Measurements from ENCODE around the gene PCNX2. TPM values are rescaled to one million over a fixed set of nuclear protein-coding genes. Genes with fewer than 3 reads are reported as not detected.

PCNX2 gene
- total RNA-seq, 1 experiment from 2014 or later = 11.0 TPM

DNA sequence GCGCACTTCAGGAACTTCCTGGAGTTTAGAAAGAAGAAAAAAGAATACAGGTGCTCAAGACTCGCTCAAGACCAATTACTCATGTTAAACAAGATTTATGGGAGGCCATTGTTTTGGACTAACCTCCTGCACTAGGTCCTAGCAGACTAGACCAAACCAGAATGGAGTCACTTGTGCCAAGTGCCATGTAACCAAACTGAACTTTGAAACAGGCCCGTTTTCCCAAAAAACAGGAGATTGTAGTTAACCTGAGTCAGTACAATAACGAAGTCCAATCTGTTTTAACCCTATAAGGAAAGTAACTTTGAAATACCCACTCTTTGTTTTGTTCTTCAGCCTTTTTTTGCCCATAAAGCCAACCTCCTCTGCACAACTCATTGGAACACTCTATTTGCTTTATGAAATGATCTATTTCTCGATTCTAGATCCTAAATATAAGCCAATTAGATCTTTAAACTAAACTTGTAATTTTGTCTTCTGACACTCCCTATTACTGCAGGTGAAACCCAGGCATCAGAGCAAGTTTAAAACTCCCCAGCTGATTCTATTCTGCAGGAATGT is 345.8 kb downstream of the PCNX2 start:
- H3K4me1 ChIP-seq (replicated peaks) = peaks cover 26% of the 10 kb centered on the region
- H3K27me3 ChIP-seq (replicated peaks) = no peaks in the 10 kb centered on the region
- H3K9me3 ChIP-seq (replicated peaks) = no peaks in the 10 kb centered on the region
- no peaks in the 10 kb centered on the region for H3K36me3 ChIP-seq
- H3K27ac ChIP-seq = peak overlapping the region; percentile 78
- H3K4me3 ChIP-seq = peak overlapping the region; percentile 56
- DNase-seq (ENCODE audit: low read depth in 1 of 2, low spot score in 2 of 2) = no peak

DNA sequence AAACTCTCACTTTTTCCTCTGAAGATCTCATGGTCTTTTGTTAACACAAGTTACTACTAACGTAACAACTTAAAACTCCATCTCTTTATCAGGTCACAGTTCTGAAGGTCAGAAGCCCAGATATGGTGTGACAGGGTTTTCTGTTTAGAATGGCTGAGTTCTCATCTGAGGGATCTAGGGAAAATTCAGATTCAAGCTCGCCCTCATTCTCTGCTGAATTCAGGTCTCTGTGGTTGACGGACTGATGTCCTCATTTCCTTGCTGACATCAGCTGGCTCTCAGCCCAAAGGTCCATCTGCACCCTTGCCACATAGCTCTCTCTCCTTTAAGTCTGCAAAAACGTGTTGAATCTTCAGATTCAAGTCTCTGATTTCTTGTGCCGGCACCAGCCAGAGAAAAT is 351.2 kb downstream of the PCNX2 start:
- no peaks in the 10 kb centered on the region for H3K36me3 ChIP-seq
- no peak for DNase-seq (ENCODE audit: low read depth in 1 of 2, low spot score in 2 of 2)
- no peaks in the 10 kb centered on the region for H3K27me3 ChIP-seq (replicated peaks)
- H3K27ac ChIP-seq = no peak overlapping the region
- H3K4me1 ChIP-seq (replicated peaks) = peaks cover 9% of the 10 kb centered on the region
- no peaks in the 10 kb centered on the region; the same call in 1 of the 2 replicates for H3K9me3 ChIP-seq (replicated peaks)
- no peak overlapping the region for H3K4me3 ChIP-seq

DNA sequence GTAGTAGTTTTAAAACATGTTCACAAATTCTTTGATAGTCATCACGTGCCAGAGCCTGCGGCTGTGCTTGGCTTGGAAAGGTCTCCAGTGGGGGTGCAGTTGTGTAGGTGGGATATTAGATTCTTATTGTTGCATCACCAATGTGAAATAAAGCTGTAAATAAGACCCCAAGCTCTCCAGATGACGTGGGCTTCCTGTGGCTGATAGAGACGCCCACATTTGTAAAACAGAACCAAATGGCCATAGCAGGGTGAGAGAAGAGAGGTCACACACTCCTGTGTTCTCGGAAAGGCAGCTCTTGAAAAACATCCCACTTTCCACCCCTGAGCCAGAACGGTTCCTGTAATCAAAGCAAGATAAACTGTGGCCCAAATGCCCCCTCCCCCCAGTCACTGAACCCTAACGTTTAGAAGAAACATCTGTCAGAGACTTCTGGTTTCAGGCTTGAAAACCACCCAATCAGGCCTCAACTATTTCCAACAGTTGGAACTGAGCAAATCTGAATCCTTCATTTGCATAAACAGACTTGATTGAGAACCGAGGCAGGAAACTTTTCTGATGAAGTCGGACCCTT is 351.8 kb downstream of the PCNX2 start:
- Histone ChIP-seq H3K27me3 (replicated peaks) (no peaks in the 10 kb centered on the region), H3K9me3 (replicated peaks) (no peaks in the 10 kb centered on the region; the same call in 1 of the 2 replicates), H3K4me1 (replicated peaks) (peaks cover 9% of the 10 kb centered on the region), H3K4me3 (no peak overlapping the region), H3K27ac (no peak overlapping the region), H3K36me3 (no peaks in the 10 kb centered on the region)
- no peak for DNase-seq (ENCODE audit: low read depth in 1 of 2, low spot score in 2 of 2)

DNA sequence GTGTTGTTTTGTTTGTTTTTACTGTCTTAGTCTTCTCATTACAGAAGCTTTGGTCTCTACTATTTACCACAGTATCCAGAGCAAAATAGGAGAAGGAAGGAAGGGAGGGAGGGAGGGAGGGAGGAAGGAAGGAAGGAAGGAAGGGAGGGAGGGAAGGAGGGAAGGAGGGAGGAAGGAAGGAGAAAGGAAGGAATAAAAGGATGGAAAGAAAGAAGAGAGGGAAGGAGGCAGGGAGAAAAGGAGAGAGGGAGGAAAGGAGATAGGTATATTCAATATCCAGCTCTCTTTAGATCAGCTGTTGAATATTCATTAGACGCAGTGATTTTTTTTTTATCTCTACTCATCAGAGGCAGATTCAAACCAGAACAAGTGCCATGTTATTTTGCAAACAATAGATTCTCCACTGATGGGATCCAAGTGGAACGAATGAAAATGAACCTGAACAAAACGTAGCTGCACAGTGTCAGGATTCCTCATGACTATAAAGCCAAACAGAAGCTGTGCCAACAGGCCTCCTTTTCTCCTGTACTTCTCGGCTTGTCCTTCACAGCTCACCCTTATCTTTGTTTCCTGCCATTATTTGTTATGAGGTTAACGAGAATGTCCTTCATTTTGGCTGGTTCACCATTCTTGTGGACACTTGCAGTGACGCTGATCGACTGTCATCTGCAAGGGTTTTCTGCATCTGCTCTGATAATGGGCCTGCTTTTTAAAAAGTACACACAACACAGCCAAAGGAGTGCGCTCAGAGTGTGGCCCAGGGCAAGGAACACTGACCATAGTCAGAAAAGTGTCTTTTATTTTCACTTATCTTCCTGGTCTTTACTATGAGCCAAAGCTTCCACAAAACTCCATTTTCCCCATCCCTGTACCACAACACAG is 352.9 kb downstream of the PCNX2 start:
- no peak for DNase-seq (ENCODE audit: low read depth in 1 of 2, low spot score in 2 of 2)
- Histone ChIP-seq H3K9me3 (replicated peaks) (no peaks in the 10 kb centered on the region; the same call in 1 of the 2 replicates), H3K36me3 (no peaks in the 10 kb centered on the region), H3K4me1 (replicated peaks) (peaks cover 9% of the 10 kb centered on the region), H3K4me3 (no peak overlapping the region), H3K27me3 (replicated peaks) (no peaks in the 10 kb centered on the region), H3K27ac (no peak overlapping the region)

DNA sequence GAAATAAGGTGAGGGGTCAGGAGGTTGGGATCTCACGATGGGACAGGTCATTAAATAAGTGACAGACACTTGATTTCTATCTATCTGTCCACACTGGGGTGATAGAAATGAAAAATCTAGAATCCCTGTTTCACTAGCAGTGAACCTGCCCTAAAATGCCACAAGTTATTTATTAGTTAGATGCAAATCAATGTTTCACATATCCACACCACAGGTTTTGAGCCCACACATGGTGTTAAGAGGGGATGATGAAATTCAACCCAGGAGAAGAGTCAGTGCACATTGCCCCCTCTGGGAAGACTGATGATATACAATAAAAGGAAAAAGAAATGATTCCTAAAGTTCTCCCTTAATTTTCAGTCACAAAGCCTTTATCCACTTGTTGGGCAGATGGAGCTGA is 355.3 kb downstream of the PCNX2 start:
- no peak for DNase-seq (ENCODE audit: low read depth in 1 of 2, low spot score in 2 of 2)
- no peaks in the 10 kb centered on the region for H3K27me3 ChIP-seq (replicated peaks)
- H3K36me3 ChIP-seq = no peaks in the 10 kb centered on the region
- H3K4me3 ChIP-seq = no peak overlapping the region
- H3K4me1 ChIP-seq (replicated peaks) = peaks cover 9% of the 10 kb centered on the region
- H3K27ac ChIP-seq = no peak overlapping the region
- peaks cover 2% of the 10 kb centered on the region for H3K9me3 ChIP-seq (replicated peaks)

DNA sequence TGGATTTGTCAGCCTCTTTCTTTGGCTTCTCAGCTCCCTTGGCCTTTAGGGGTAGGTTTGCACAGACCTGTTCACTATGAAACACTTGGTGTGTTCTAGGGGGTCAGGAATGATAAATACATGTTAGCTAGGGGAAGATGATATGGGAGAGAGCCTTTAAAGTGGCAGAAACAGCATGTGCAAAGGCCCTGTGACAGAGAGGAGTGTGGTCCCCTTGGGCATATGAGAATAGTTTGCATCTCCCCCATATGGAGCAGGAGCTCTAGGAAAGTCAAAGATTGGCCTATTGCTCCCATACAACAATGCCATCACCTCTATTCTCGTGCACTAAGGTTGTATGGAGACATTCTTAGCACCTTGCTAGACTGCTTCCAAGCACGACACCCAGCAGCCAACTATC is 355.8 kb downstream of the PCNX2 start:
- Histone ChIP-seq H3K36me3 (no peaks in the 10 kb centered on the region), H3K9me3 (replicated peaks) (peaks cover 2% of the 10 kb centered on the region), H3K27me3 (replicated peaks) (no peaks in the 10 kb centered on the region), H3K4me1 (replicated peaks) (peaks cover 9% of the 10 kb centered on the region), H3K4me3 (no peak overlapping the region), H3K27ac (no peak overlapping the region)
- DNase-seq (ENCODE audit: low read depth in 1 of 2, low spot score in 2 of 2) = no peak

DNA sequence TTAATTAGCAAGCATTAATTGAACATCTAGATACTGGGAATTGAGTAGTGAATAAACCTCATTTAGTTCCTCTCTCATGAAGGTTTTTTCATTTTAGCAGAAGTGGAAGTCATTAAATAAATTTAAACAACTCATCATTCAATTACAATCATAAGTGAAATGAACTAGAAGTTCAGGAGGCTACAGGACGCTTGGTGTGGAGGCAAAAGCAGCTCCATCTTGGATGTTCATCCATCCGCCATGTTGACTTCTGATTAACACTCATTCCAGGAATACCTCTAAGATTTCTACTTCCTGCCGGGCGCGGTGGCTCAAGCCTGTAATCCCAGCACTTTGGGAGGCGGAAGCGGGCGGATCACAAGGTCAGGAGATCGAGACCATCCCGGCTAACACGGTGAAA is 356.6 kb downstream of the PCNX2 start:
- DNase-seq (ENCODE audit: low read depth in 1 of 2, low spot score in 2 of 2) = no peak
- peaks cover 2% of the 10 kb centered on the region for H3K9me3 ChIP-seq (replicated peaks)
- no peaks in the 10 kb centered on the region for H3K36me3 ChIP-seq

DNA sequence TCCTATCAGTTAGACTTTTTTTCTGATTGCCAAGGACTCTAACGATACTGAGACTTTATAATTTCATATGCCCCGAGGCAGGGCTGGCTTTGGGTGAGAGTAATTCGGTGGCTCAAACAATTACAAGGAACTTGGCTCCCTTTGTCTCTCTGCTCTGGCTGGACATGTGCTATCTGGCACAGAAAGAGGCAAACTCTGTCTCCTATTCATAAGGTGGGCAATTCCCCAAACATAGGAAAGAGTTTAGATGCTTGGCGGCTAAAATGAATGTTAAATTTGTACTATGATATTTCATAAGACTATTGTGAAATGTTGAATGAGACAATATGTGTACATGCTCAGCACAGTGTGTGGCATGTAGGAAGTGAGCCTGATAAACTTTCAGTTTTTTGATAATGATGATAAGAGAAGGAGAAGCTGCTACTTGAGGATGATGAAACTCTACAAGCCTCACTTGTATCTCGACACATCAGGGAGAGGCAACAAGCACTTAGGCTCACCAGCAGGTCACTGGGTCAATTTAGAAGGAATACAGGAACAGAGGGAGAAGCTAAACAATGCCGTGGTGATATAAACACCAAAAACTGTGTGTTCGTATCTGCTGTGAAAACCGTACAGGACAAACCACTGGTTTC is 357.7 kb downstream of the PCNX2 start:
- Histone ChIP-seq H3K9me3 (replicated peaks) (peaks cover 2% of the 10 kb centered on the region), H3K36me3 (no peaks in the 10 kb centered on the region), H3K4me1 (replicated peaks) (no peaks in the 10 kb centered on the region), H3K27me3 (replicated peaks) (no peaks in the 10 kb centered on the region), H3K4me3 (no peak overlapping the region), H3K27ac (no peak overlapping the region)
- no peak for DNase-seq (ENCODE audit: low read depth in 1 of 2, low spot score in 2 of 2)

More for the DNA sequence above, 356.6 kb downstream of the PCNX2 start:
- no peak overlapping the region for H3K27ac ChIP-seq
- no peaks in the 10 kb centered on the region for H3K27me3 ChIP-seq (replicated peaks)
- H3K4me3 ChIP-seq = no peak overlapping the region
- peaks cover 8% of the 10 kb centered on the region for H3K4me1 ChIP-seq (replicated peaks)

DNA sequence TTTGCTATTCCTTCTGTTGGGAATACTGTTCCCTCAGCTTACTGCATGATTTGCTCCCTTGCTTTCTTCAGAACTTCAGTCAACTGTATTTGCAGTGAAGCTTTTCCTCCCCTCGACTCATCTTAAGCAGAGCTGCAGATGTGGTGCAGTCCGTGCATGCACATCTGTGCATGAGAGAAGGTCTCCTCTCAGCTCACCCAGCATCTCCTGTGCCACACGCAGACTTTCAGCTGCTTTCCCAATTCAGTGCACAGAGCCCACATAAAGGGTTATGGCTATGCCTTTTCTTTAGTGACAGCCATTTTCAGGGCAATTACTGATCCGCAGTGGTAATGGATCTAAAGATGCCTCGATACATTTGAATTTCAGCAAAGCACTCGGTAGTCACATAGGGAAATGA is 358.6 kb downstream of the PCNX2 start:
- H3K27me3 ChIP-seq (replicated peaks) = no peaks in the 10 kb centered on the region
- no peaks in the 10 kb centered on the region for H3K4me1 ChIP-seq (replicated peaks)
- H3K4me3 ChIP-seq = no peak overlapping the region
- DNase-seq (ENCODE audit: low read depth in 1 of 2, low spot score in 2 of 2) = no peak
- peaks cover 2% of the 10 kb centered on the region for H3K9me3 ChIP-seq (replicated peaks)
- H3K27ac ChIP-seq = no peak overlapping the region
- no peaks in the 10 kb centered on the region for H3K36me3 ChIP-seq

Other genes with a start within 250 kb of the PCNX2 start
- gene MAP3K21, start 32.0 kb upstream of the PCNX2 start, total RNA-seq (2014; rRNA removed; shearing (Covaris generic)) = 0.03 and 0.13 TPM in 2 replicates